IgD-negative memory B cell (primary cell): ENCODE data around the gene SLC36A1. TPM values are rescaled to one million over a fixed set of nuclear protein-coding genes. Genes with fewer than 3 reads are reported as not detected.
A peak's percentile ranks its signal among the peaks of the same experiment; 100 is the strongest.

Experiments
- H3K27ac Mint-ChIP-seq, 3 donors: one replicate each; pipeline ENCODE4 v1.8.0; 2020 to 2022; ENCODE audit warnings: mild to moderate bottlenecking in 3 of 3, mixed read lengths in 3 of 3, moderate library complexity in 1 of 3
- H3K27me3 Mint-ChIP-seq: one replicate; pipeline ENCODE4 v1.8.0; 2021; ENCODE audit warnings: mixed read lengths
- H3K36me3 Mint-ChIP-seq: one replicate; pipeline ENCODE4 v1.8.0; 2020; ENCODE audit warnings: mild to moderate bottlenecking, mixed read lengths
- H3K4me1 Mint-ChIP-seq, 3 donors: one replicate each; pipeline ENCODE4 v1.8.0; 2020 to 2022; ENCODE audit warnings: mixed read lengths in 3 of 3, mild to moderate bottlenecking in 1 of 3
- H3K4me3 Mint-ChIP-seq, 4 donors: one replicate each; pipeline ENCODE4 v1.8.0; 2020 to 2022; ENCODE audit warnings: mild to moderate bottlenecking in 4 of 4, mixed read lengths in 4 of 4, moderate library complexity in 3 of 4
- H3K9me3 Mint-ChIP-seq, 3 donors: one replicate each; pipeline ENCODE4 v1.8.0; 2020 to 2021; ENCODE audit warnings: mixed read lengths in 3 of 3, mild to moderate bottlenecking in 1 of 3
- polyA plus RNA-seq: library from polyadenylated mRNA; unstranded; fragments of 300-500 nt; fragmentation: Illumina TruSeq; gene quantifications from one replicate; pipeline ENCODE4 v1.2.3, GENCODE V29; 2021

The SLC36A1 gene
- polyA plus RNA-seq, 1 donor from 2014 or later, result 1.9 TPM

- H3K9me3 Mint-ChIP-seq, result no peaks in the 10 kb centered on the region
- H3K27me3 Mint-ChIP-seq, result no peaks in the 10 kb centered on the region
- H3K4me1 Mint-ChIP-seq, result no peaks in the 10 kb centered on the region
- peaks cover 10% of the 10 kb centered on the region for H3K36me3 Mint-ChIP-seq
- H3K4me3 Mint-ChIP-seq, result no peak overlapping the region
- no peak overlapping the region for H3K27ac Mint-ChIP-seq
These were observed 16.7 kb downstream of the SLC36A1 start for GRCh38 chr5:151464101-151464500.

- no peaks in the 10 kb centered on the region for H3K4me1 Mint-ChIP-seq
- H3K27me3 Mint-ChIP-seq, result no peaks in the 10 kb centered on the region
- H3K9me3 Mint-ChIP-seq, result no peaks in the 10 kb centered on the region
- no peak overlapping the region for H3K4me3 Mint-ChIP-seq
- peaks cover 10% of the 10 kb centered on the region for H3K36me3 Mint-ChIP-seq
- H3K27ac Mint-ChIP-seq, result no peak overlapping the region
These were observed 18.1 kb downstream of the SLC36A1 start for GRCh38 chr5:151465476-151465875.

- no peak overlapping the region for H3K27ac Mint-ChIP-seq
- no peaks in the 10 kb centered on the region for H3K9me3 Mint-ChIP-seq
- H3K4me1 Mint-ChIP-seq, result no peaks in the 10 kb centered on the region
- no peak overlapping the region for H3K4me3 Mint-ChIP-seq
- peaks cover 14% of the 10 kb centered on the region for H3K36me3 Mint-ChIP-seq
- H3K27me3 Mint-ChIP-seq, result no peaks in the 10 kb centered on the region
These were observed 20.2 kb downstream of the SLC36A1 start for GRCh38 chr5:151467576-151467975.

GRCh38 chr5:151469386-151469785 lies 22.0 kb downstream of the SLC36A1 start:
- Mint-ChIP-seq H3K9me3 (no peaks in the 10 kb centered on the region), H3K4me3 (no peak overlapping the region), H3K4me1 (no peaks in the 10 kb centered on the region), H3K27me3 (no peaks in the 10 kb centered on the region), H3K27ac (no peak overlapping the region), H3K36me3 (peaks cover 14% of the 10 kb centered on the region)

- Mint-ChIP-seq H3K27me3 (no peaks in the 10 kb centered on the region), H3K4me3 (no peak overlapping the region), H3K36me3 (peaks cover 12% of the 10 kb centered on the region), H3K9me3 (no peaks in the 10 kb centered on the region), H3K4me1 (no peaks in the 10 kb centered on the region), H3K27ac (no peak overlapping the region)
These were observed 22.6 kb downstream of the SLC36A1 start for GRCh38 chr5:151469992-151470391.

GRCh38 chr5:151470439-151470838 lies 23.0 kb downstream of the SLC36A1 start:
- Mint-ChIP-seq H3K4me3 (no peak overlapping the region), H3K27ac (no peak overlapping the region), H3K27me3 (no peaks in the 10 kb centered on the region), H3K9me3 (no peaks in the 10 kb centered on the region), H3K36me3 (peaks cover 10% of the 10 kb centered on the region), H3K4me1 (no peaks in the 10 kb centered on the region)

- no peaks in the 10 kb centered on the region for H3K27me3 Mint-ChIP-seq
- H3K9me3 Mint-ChIP-seq, result no peaks in the 10 kb centered on the region
- H3K36me3 Mint-ChIP-seq, result peaks cover 4% of the 10 kb centered on the region
- no peak overlapping the region for H3K4me3 Mint-ChIP-seq
- H3K27ac Mint-ChIP-seq, result no peak overlapping the region
- H3K4me1 Mint-ChIP-seq, result no peaks in the 10 kb centered on the region
These were observed 23.9 kb downstream of the SLC36A1 start for GRCh38 chr5:151471276-151471675.

- Mint-ChIP-seq H3K4me3 (no peak overlapping the region), H3K27me3 (no peaks in the 10 kb centered on the region), H3K4me1 (no peaks in the 10 kb centered on the region), H3K9me3 (no peaks in the 10 kb centered on the region), H3K36me3 (peaks cover 10% of the 10 kb centered on the region), H3K27ac (no peak overlapping the region)
These were observed 27.4 kb downstream of the SLC36A1 start for GRCh38 chr5:151474799-151475198.

GRCh38 chr5:151475388-151475787 lies 28.0 kb downstream of the SLC36A1 start:
- peaks cover 12% of the 10 kb centered on the region for H3K36me3 Mint-ChIP-seq
- no peak overlapping the region for H3K4me3 Mint-ChIP-seq
- H3K27ac Mint-ChIP-seq, result no peak overlapping the region
- H3K4me1 Mint-ChIP-seq, result no peaks in the 10 kb centered on the region
- H3K27me3 Mint-ChIP-seq, result no peaks in the 10 kb centered on the region
- no peaks in the 10 kb centered on the region for H3K9me3 Mint-ChIP-seq

- Mint-ChIP-seq H3K9me3 (no peaks in the 10 kb centered on the region), H3K4me3 (no peak overlapping the region), H3K36me3 (peaks cover 16% of the 10 kb centered on the region), H3K4me1 (no peaks in the 10 kb centered on the region), H3K27ac (no peak overlapping the region), H3K27me3 (no peaks in the 10 kb centered on the region)
These were observed 28.6 kb downstream of the SLC36A1 start for GRCh38 chr5:151476016-151476415.

- no peak overlapping the region for H3K4me3 Mint-ChIP-seq
- H3K9me3 Mint-ChIP-seq, result no peaks in the 10 kb centered on the region
- peaks cover 19% of the 10 kb centered on the region for H3K36me3 Mint-ChIP-seq
- no peaks in the 10 kb centered on the region for H3K27me3 Mint-ChIP-seq
- no peaks in the 10 kb centered on the region for H3K4me1 Mint-ChIP-seq
- H3K27ac Mint-ChIP-seq, result no peak overlapping the region
These were observed 29.7 kb downstream of the SLC36A1 start for GRCh38 chr5:151477101-151477500.

GRCh38 chr5:151480384-151481293 lies 33.2 kb downstream of the SLC36A1 start:
- no peak overlapping the region for H3K4me3 Mint-ChIP-seq
- H3K9me3 Mint-ChIP-seq, result no peaks in the 10 kb centered on the region
- peak overlapping the region in 1 of 3 donors; percentile 80 for H3K27ac Mint-ChIP-seq
- no peaks in the 10 kb centered on the region for H3K4me1 Mint-ChIP-seq
- no peaks in the 10 kb centered on the region for H3K27me3 Mint-ChIP-seq
- peaks cover 23% of the 10 kb centered on the region for H3K36me3 Mint-ChIP-seq

- Mint-ChIP-seq H3K36me3 (peaks cover 30% of the 10 kb centered on the region), H3K4me3 (no peak overlapping the region), H3K27me3 (no peaks in the 10 kb centered on the region), H3K4me1 (no peaks in the 10 kb centered on the region), H3K9me3 (no peaks in the 10 kb centered on the region), H3K27ac (no peak overlapping the region)
These were observed 35.8 kb downstream of the SLC36A1 start for GRCh38 chr5:151483176-151483575.

GRCh38 chr5:151483647-151484046 lies 36.2 kb downstream of the SLC36A1 start:
- Mint-ChIP-seq H3K27ac (peak overlapping the region in 1 of 3 donors; percentile 78), H3K27me3 (no peaks in the 10 kb centered on the region)

GRCh38 chr5:151487544-151487943 lies 40.1 kb downstream of the SLC36A1 start:
- Mint-ChIP-seq H3K36me3 (peaks cover 14% of the 10 kb centered on the region), H3K27ac (no peak overlapping the region), H3K4me1 (no peaks in the 10 kb centered on the region), H3K9me3 (no peaks in the 10 kb centered on the region), H3K27me3 (no peaks in the 10 kb centered on the region), H3K4me3 (peak overlapping the region in 1 of 4 donors; percentile 63)

More at GRCh38 chr5:151483647-151484046, 36.2 kb downstream of the SLC36A1 start:
- no peaks in the 10 kb centered on the region for H3K9me3 Mint-ChIP-seq
- peaks cover 29% of the 10 kb centered on the region for H3K36me3 Mint-ChIP-seq
- H3K4me3 Mint-ChIP-seq, result no peak overlapping the region
- H3K4me1 Mint-ChIP-seq, result no peaks in the 10 kb centered on the region

GRCh38 chr5:151490627-151491026 lies 43.2 kb downstream of the SLC36A1 start:
- Mint-ChIP-seq H3K4me1 (no peaks in the 10 kb centered on the region), H3K4me3 (no peak overlapping the region), H3K9me3 (no peaks in the 10 kb centered on the region), H3K27me3 (no peaks in the 10 kb centered on the region), H3K27ac (no peak overlapping the region), H3K36me3 (peaks cover 16% of the 10 kb centered on the region)
